Right cardiac atrium (tissue), 5 donors: ENCODE data around the gene HMGB3. TPM values are rescaled to one million over a fixed set of nuclear protein-coding genes. Genes with fewer than 3 reads are reported as not detected.
"Not testable (repeated sequence)": the region's sequence is repeated elsewhere in the genome, so short reads cannot be mapped to it uniquely, and the experiment has no call there.

ENCODE experiments used
- ATAC-seq, 2 donors: fragments of 200-7000 bp; cut with Tn5 transposase; one replicate each; pipeline versions ENCODE4 v1.8.0 to v1.9.1; 2020; ENCODE audit warnings: moderate library complexity in 2 of 2, mild to moderate bottlenecking in 1 of 2
- DNase-seq, 3 donors: peaks; one replicate each; pipeline ENCODE4 v3.0.0-alpha.2; 2020
- H3K27ac ChIP-seq: one replicate; pipeline ENCODE4 v1.5.1; 2013; ENCODE audit warnings: mild to moderate bottlenecking, low read length, control low read depth, moderate library complexity
- H3K27me3 ChIP-seq: one replicate; pipeline ENCODE4 v1.6.1; 2013; ENCODE audit not compliant: control insufficient read depth, insufficient read depth
- H3K4me1 ChIP-seq: one replicate; pipeline ENCODE4 v1.6.1; 2013; ENCODE audit warnings: low read length; ENCODE audit not compliant: control insufficient read depth, insufficient read depth
- H3K4me3 ChIP-seq: one replicate; pipeline ENCODE4 v1.5.1; 2013; ENCODE audit warnings: low read length, control low read depth
- H3K9me3 ChIP-seq: one replicate; pipeline ENCODE4 v1.6.1; 2013; ENCODE audit warnings: low read length; ENCODE audit not compliant: control insufficient read depth
- WGBS: extraction: QIAGEN DNeasy Blood & Tissue Kit; methylation state at CpG from one replicate; pipeline ENCODE4 v1.1.7; 2013; 5-methylcytosine and 5-hydroxymethylcytosine counted together
- intact Hi-C, 4 donors: fragments of 100-400 bp; cut with DNase I; formaldehyde crosslinking; loops; one replicate each; pipeline versions ENCODE4 v1.11.0 to v1.14.0; 2022 to 2023
- polyA plus RNA-seq: library from polyadenylated mRNA; stranded (reverse); fragments of 200-250 nt; gene quantifications from one replicate; pipeline ENCODE4 v1.2.3, GENCODE V29; 2013
- total RNA-seq, 4 donors: library from RNA; stranded (reverse); fragmentation: NEBNext Ultra II Directional; extraction: Animal tissue kit (Norgen Biotek cat#: 25700); gene quantifications; one replicate each; pipeline ENCODE4 v1.2.1, GENCODE V29; 2021
- donor health status: healthy with polysubstance abuse.
- donor health status: DM: no; HTN: yes; CAD: no.
- donor health status: DM: no; HTN: no; CAD: no.
- donor health status: DM: no; HTN: yes; CAD: no; lungs with severe emphysema.
- donor health status: DM: yes; HTN: yes; CAD: no.

Gene HMGB3
- total and polyA plus RNA-seq, 5 donors = 2.3 to 5.7 (median 3.9) TPM

DNA sequence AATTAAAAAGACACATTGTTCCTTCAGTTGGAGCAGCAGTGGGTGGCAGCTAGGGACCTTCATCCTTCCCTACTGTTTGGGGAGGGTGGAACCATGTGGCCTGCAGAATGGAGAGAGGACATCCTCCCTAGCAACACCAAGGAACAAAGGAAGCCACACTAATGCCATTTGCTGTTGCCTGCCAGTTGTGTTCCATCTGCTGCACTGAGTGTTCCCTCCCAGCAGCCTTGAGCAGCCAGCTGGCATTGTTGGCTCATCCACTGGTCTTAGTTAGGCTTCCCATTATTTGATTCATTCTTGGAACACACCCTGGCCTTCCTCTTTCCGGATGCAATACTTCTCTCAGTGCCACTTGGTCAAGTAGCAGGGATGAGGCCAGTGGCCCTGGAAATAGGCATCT lies 25.0 kb upstream of the HMGB3 start:
- no peak for DNase-seq
- WGBS = 59% methylated on average over 1 of the region's 1 CpG

DNA sequence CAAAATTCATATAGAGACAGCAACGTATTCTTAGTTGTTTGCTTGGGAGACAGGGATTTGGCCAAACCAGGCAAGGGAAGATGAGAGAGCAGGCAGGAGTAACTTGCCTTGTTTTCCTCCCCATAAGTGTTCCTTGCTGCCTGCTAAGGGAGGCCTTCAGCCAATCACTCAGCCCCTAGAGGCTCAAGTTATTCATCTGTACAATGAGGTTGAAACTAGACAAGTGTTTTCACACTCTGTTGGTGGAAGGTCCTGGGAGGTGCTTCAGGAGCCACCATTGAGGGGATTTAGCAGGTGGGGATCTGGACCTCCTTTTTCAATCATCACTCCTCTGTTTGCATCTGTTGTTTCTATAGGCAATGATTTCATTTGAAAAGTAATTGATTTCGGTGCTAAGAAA lies 23.6 kb upstream of the HMGB3 start:
- Histone ChIP-seq H3K4me3 (no peak overlapping the region), H3K9me3 (no peaks in the 10 kb centered on the region), H3K27me3 (no peaks in the 10 kb centered on the region), H3K4me1 (no peaks in the 10 kb centered on the region), H3K27ac (no peak overlapping the region)
- 84% methylated on average over 2 of the region's 2 CpGs for WGBS
- DNase-seq (no peak), ATAC-seq (no peak)
- intact Hi-C loops = no loop called here

More for the DNA sequence above, 25.0 kb upstream of the HMGB3 start:
- intact Hi-C loops = no loop called here
- H3K27me3 ChIP-seq = no peaks in the 10 kb centered on the region
- H3K9me3 ChIP-seq = no peaks in the 10 kb centered on the region
- H3K4me3 ChIP-seq = no peak overlapping the region
- no peaks in the 10 kb centered on the region for H3K4me1 ChIP-seq
- no peak overlapping the region for H3K27ac ChIP-seq
- ATAC-seq = no peak

DNA sequence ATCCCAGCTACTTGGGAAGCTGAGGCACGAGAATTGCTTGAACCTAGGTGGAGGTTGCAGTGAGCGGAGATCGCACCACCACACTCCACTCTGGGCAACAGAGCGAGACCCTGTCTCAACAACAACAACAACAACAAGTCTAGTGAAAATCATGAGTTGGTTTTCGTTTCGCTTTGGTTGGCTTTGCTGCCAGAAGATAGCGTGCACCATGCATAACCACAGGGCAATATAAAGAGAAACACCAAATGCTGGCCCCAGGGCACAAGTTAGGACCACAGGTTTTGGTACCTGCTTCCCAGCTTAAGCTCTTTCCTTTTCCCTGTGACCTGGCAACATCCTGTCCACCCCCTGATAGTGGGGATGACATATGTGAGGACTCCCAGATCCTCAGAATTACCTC lies 21.5 kb upstream of the HMGB3 start:
- no peak for DNase-seq
- Histone ChIP-seq H3K9me3 (no peaks in the 10 kb centered on the region), H3K27me3 (no peaks in the 10 kb centered on the region), H3K4me1 (no peaks in the 10 kb centered on the region), H3K4me3 (no peak overlapping the region), H3K27ac (no peak overlapping the region)
- intact Hi-C loops = no loop called here
- 93% methylated on average over 7 of the region's 7 CpGs for WGBS
- no peak for ATAC-seq

DNA sequence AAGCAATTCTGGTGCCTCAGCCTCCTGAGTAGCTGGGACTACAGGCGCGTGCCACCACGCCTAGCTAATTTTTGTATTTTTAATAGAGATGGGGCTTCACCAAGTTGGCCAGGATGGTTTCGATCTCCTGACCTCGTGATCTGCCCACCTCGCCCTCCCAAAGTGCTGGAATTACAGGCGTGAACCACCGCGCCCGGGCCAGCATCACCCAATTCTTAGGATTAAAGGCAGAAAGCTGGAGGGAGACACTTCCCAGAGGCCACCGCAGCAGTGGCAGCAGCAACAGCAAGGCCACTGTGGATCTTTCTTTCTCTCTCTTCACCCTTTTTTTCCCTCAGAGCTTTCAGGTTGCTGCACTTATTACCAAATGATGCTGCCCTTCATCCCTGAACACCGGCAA lies 18.7 kb upstream of the HMGB3 start:
- DNase-seq, ATAC-seq, H3K4me3 ChIP-seq, intact Hi-C loops, H3K9me3 ChIP-seq, H3K4me1 ChIP-seq, H3K27me3 ChIP-seq, H3K27ac ChIP-seq: not testable (repeated sequence)
- 94% methylated on average over 12 of the region's 12 CpGs for WGBS

DNA sequence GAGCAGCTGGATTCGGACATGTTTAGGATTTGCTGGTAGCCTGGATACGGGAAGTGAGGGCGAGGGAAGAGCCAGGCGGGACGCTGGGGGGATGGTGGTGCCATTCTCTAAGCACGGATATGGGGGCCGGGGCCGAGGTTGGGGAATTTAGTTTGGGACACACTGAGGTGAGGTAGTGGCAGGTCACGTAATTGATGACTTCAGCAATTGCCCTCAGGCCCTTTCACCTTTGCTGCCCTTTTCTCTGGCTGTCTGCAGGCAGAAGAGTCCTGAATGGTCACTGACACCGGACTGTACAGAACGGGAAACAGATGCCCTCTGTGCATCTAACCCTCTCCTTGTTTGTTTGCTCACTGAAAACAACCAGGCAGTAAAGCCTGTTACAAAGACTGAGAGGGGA lies 16.9 kb upstream of the HMGB3 start:
- no peak for DNase-seq
- Histone ChIP-seq H3K4me3 (no peak overlapping the region), H3K4me1 (no peaks in the 10 kb centered on the region), H3K27me3 (no peaks in the 10 kb centered on the region), H3K27ac (no peak overlapping the region), H3K9me3 (no peaks in the 10 kb centered on the region)
- intact Hi-C loops = no loop called here
- WGBS = 29% methylated on average over 11 of the region's 11 CpGs
- ATAC-seq = no peak

DNA sequence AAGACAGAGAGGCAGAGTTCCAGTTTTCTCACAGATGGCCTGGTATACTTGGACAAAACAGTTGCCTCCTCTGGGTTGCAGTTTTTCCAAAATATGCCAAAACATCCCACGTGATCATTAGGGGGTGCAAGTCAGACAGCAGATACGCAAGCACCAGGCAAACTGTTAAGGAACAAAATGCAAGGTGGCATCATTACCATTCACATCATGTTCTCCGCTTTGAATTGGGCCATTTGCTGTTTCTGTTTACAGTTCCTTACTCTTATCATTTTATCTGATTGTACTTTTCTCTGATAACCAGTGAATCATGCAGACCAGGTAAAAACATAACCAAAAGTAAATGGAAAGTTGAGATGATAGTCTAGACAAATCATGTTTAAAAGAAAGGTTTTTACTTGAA lies 16.4 kb upstream of the HMGB3 start:
- no peak for DNase-seq
- intact Hi-C loops = no loop called here
- Histone ChIP-seq H3K4me1 (no peaks in the 10 kb centered on the region), H3K9me3 (no peaks in the 10 kb centered on the region), H3K4me3 (no peak overlapping the region), H3K27me3 (no peaks in the 10 kb centered on the region), H3K27ac (no peak overlapping the region)
- no peak for ATAC-seq
- WGBS = 74% methylated on average over 3 of the region's 3 CpGs

DNA sequence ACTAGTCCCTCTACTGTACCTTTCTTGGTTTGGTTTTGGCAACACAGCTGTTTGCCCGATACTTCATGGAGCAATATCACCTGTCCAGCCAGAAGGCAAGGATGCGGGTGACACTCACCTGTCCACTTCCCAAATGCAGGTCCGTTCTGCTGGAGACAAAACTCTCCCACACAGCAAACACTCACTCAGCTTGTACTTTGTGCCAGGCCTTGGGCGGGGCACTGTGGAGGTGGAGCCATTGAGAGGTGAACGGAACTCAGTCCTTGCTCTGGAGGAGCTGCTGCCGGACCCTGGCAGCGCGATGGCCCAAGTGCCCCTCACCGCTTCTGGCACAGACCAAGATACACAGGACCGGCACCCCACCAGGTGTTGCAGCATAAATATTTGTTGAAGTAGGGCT lies 15.3 kb upstream of the HMGB3 start:
- H3K27ac ChIP-seq = no peak overlapping the region
- H3K9me3 ChIP-seq = no peaks in the 10 kb centered on the region
- DNase-seq = no peak
- no peak for ATAC-seq
- H3K27me3 ChIP-seq = no peaks in the 10 kb centered on the region
- no peaks in the 10 kb centered on the region for H3K4me1 ChIP-seq
- no peak overlapping the region for H3K4me3 ChIP-seq
- WGBS = 90% methylated on average over 10 of the region's 10 CpGs
- intact Hi-C loops = no loop called here

DNA sequence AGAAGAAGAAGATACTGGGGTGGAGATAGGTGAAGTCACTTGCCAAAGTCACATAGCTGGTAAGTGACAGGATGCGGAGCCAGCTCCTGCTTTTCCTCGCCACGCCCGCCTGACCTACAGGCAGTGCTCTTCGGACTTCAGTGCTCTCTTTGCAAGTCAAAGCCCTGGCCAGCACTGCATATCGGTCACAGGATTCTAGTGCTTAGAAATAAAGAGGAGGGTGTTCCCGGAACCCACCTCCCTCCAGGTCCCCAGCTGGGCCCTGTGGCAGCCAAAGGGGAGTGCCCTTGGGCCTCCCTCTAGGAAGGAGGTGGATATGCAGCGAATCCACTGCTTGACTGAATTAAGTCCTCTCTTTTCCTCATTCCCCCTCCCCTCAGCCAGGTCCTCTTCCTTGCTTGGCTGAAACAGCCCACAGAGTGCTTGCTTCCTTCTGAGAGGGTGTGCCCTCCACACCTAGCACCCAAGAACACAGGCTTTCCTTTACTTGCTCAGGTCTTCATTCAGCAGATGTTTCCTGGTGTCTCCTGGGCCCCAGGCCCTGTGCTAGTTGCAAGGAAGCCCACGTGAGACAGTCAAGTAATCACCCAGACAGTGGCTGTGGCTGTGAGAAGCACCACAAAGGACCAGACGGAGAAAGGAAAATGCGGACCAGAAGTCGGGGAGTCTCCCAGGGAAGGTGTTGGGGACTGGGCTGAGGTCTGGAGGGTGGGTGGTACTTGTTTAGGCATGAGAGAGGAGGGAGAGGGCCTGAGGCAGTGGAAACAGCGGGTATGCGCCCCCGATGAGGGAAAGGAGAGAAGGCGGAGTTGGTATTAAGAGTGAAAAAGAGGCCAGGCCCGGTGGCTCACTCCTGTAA lies 14.0 kb upstream of the HMGB3 start:
- DNase-seq (no peak), ATAC-seq (no peak)
- no peaks in the 10 kb centered on the region for H3K27me3 ChIP-seq
- no peaks in the 10 kb centered on the region for H3K4me1 ChIP-seq
- no peak overlapping the region for H3K4me3 ChIP-seq
- intact Hi-C loops = no loop called here
- no peak overlapping the region for H3K27ac ChIP-seq
- 81% methylated on average over 17 of the region's 17 CpGs for WGBS
- H3K9me3 ChIP-seq = no peaks in the 10 kb centered on the region

DNA sequence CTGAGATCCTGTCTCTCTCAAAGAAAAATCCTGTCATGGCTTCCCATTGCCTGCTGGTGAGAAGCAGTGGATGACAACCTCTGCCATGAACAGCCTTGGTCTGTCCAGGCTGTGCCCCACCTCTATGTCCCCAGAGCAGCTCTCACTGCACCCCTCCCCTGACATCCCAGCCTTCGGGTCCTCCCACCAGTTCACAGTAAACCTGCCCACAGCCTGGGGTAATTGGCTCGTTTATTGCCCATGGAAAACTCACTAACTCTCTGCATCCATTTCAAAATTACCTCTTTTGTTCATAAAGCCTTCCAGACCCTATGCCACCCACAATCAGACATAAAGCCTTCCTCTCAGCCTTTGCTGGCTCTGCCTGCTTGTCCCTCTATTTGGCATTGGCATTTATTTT lies 10.7 kb upstream of the HMGB3 start:
- ATAC-seq = no peak
- intact Hi-C loops = no loop called here
- DNase-seq = no peak
- Histone ChIP-seq H3K9me3 (no peaks in the 10 kb centered on the region), H3K4me1 (no peaks in the 10 kb centered on the region), H3K27me3 (no peaks in the 10 kb centered on the region), H3K27ac (no peak overlapping the region), H3K4me3 (no peak overlapping the region)
- WGBS = 61% methylated on average over 2 of the region's 2 CpGs

DNA sequence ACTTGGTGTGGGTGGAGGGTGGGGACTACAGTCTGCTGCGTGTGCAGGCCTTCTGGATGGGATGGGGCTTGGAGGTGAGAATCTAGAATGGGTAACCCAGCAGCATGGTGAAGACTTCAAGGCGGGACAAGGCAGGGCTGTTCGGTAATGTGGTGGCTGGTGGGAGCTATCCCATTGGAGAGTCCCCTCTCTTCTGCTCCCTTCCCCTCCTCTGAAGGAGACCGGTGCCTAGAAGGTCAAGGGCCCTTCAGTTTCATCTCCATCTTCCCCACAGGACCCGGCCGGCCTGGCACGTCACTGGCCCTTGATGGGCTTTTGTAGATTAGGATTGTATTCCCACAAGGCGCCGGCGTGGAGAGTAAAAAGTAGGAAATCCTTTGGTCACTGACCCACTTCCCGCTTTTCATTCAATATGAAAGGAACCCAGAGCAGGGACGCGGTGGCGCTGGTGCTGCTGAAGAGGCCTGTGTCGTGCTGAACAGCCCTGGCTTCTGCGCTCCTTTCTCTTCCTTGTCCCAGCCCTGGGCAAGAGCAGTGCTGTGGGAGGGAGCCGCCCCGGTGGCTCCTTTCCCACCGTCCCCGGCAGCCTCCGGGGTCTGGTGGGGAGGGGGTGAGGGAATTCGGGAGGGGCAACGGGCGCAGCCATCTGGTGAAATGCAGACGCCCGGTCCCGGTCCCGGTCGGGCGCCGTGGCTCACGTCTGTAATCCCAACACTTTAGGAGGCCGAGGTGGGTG lies 7.3 kb upstream of the HMGB3 start:
- ATAC-seq (no peak), DNase-seq (no peak)
- Histone ChIP-seq H3K27ac (no peak overlapping the region), H3K27me3 (no peaks in the 10 kb centered on the region), H3K4me1 (no peaks in the 10 kb centered on the region), H3K4me3 (no peak overlapping the region), H3K9me3 (no peaks in the 10 kb centered on the region)
- WGBS = 29% methylated on average over 33 of the region's 33 CpGs
- intact Hi-C loops = no loop called here

DNA sequence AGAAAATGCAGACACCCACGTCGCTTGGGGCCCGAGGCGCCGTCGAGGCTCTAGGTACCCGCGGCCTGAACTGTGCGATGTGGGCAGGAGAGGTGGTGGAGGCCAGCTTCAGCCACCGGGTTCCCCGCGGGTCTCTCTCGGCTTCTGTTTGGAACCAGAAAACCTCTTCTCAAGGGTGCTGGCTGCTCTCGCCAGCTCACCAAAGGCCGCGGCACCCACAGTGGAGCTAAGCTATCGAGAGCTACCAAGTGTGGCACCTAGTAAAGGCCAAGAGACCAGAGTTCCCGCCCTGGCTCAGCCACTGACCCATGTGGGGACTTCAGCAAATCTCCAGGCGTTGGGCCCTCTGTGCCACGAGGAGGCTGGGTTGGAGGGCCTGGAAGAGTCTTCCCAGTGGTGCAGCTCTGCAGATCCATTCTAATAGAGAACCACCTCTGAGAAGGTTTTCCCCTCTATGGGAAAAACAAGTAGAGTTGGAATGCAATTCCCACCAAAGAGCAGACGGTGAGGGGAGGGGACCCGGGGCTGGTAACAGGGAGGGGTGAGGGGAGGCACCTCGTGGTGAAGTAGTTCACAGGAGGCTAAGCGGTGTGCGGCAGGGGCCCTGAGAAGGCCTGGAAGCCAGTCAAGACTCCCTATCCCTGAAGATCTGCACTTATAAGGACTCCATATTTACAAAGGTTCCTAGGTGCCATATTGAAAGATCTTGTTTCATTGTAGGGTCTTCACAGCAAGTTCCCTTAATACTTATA lies 5.5 kb upstream of the HMGB3 start:
- no peaks in the 10 kb centered on the region for H3K4me1 ChIP-seq
- no peaks in the 10 kb centered on the region for H3K9me3 ChIP-seq
- intact Hi-C loops = no loop called here
- no peaks in the 10 kb centered on the region for H3K27me3 ChIP-seq
- DNase-seq (no peak), ATAC-seq (no peak)
- 90% methylated on average over 25 of the region's 25 CpGs for WGBS
- no peak overlapping the region for H3K27ac ChIP-seq
- H3K4me3 ChIP-seq = no peak overlapping the region
